ENCODE results near the gene ANKDD1B. TPM values are rescaled to one million over a fixed set of nuclear protein-coding genes. Genes with fewer than 3 reads are reported as not detected.

The ANKDD1B gene
- total RNA-seq, 4 donors from 2014 or later, result 0.45 to 2.2 (median 1.8) TPM

GRCh38 chr5:75616971-75617621 is 5.8 kb downstream of the ANKDD1B start:
- peak overlapping the region; percentile 14 for H3K27ac ChIP-seq
- H3K36me3 ChIP-seq, result no peaks in the 10 kb centered on the region
- DNase-seq (ENCODE audit: low spot score in 2 of 2), result no peak
- 40% methylated on average over 7 of the region's 7 CpGs for WGBS
- peaks cover 33% of the 10 kb centered on the region for H3K4me1 ChIP-seq
- H3K9me3 ChIP-seq, result no peaks in the 10 kb centered on the region
- H3K4me3 ChIP-seq, result no peak overlapping the region
- no peaks in the 10 kb centered on the region for H3K27me3 ChIP-seq
- TF ChIP-seq EP300 (IDR thresholded peaks at IDR 0.05) (no peak), POLR2A (IDR thresholded peaks at IDR 0.05) (no peak), POLR2AphosphoS5 (IDR thresholded peaks at IDR 0.05) (no peak), CTCF (IDR thresholded peaks at IDR 0.05) (no peak)

DNA sequence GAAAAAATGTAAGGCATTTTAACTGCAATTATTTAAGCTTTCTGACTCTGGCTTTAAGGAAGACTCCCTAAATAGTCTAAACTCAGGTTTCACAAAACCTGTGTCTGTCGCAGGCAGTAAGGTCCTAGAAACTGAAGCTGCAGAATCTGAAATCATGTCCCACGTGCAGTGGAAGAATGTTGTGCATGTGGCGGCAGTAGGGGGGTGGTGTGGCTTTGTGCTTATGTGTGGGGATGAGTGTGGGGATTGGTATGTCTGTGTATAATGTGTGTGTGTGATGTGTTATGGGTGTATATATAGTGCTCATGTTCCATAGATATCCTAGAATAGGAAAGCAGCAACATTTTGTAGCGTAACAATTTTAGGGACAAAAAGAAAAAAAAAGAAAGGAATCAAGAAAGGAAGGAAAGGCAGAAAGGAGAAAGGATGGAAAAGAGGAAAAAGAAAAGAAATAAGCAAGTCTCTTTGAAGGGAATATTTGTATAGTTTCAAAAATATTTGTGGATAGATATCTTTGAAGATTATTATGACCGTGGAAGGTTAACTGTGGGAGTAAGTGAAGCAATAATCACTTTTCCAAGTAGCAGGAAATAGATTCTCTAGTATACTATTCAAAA is 6.6 kb downstream of the ANKDD1B start:
- DNase-seq (ENCODE audit: low spot score in 2 of 2), result no peak
- Histone ChIP-seq H3K4me3 (no peak overlapping the region), H3K9me3 (no peaks in the 10 kb centered on the region), H3K4me1 (peaks cover 30% of the 10 kb centered on the region), H3K27me3 (no peaks in the 10 kb centered on the region), H3K27ac (peak overlapping the region; percentile 14), H3K36me3 (no peaks in the 10 kb centered on the region)
- TF ChIP-seq POLR2AphosphoS5 (IDR thresholded peaks at IDR 0.05) (no peak), POLR2A (IDR thresholded peaks at IDR 0.05) (no peak), EP300 (IDR thresholded peaks at IDR 0.05) (no peak), CTCF (IDR thresholded peaks at IDR 0.05) (no peak)
- WGBS, result 73% methylated on average over 5 of the region's 5 CpGs

- TF ChIP-seq POLR2A (IDR thresholded peaks at IDR 0.05), result no peak
- no peak for TF ChIP-seq EP300 (IDR thresholded peaks at IDR 0.05)
- Histone ChIP-seq H3K27ac (peak overlapping the region; percentile 52), H3K9me3 (no peaks in the 10 kb centered on the region), H3K36me3 (no peaks in the 10 kb centered on the region), H3K27me3 (no peaks in the 10 kb centered on the region), H3K4me1 (peaks cover 30% of the 10 kb centered on the region), H3K4me3 (no peak overlapping the region)
- DNase-seq (ENCODE audit: low spot score in 2 of 2), result no peak
- 55% methylated on average over 4 of the region's 4 CpGs for WGBS
These were observed 9.1 kb downstream of the ANKDD1B start for GRCh38 chr5:75620184-75620959.

- H3K4me1 ChIP-seq, result peaks cover 19% of the 10 kb centered on the region
- H3K4me3 ChIP-seq, result no peak overlapping the region
- no peaks in the 10 kb centered on the region for H3K9me3 ChIP-seq
- H3K27me3 ChIP-seq, result no peaks in the 10 kb centered on the region
- 49% methylated on average over 4 of the region's 4 CpGs for WGBS
- no peaks in the 10 kb centered on the region for H3K36me3 ChIP-seq
- H3K27ac ChIP-seq, result no peak overlapping the region
- no peak for DNase-seq (ENCODE audit: low spot score in 2 of 2)
- TF ChIP-seq POLR2A (IDR thresholded peaks at IDR 0.05) (no peak), CTCF (IDR thresholded peaks at IDR 0.05) (no peak), EP300 (IDR thresholded peaks at IDR 0.05) (no peak), POLR2AphosphoS5 (IDR thresholded peaks at IDR 0.05) (no peak)
These were observed 11.3 kb downstream of the ANKDD1B start for GRCh38 chr5:75622564-75622963.

DNA sequence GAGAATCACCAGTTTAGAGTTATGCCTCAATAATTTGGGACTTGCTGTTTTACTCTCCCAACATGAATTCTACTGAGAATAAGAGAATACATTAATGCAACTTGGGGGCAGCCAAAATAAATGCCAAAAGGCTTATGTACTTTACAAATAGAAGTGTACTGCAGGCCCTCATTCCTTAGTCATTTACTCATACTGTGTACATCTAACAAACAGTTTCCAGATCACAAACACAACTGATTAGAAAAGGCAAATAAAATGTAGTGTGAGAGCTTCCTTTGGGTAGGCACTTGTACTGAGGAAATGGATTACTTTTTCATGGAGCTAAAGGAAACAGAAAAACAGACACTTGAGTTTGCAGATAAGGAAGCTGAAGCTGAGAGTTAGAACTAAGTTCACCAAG is 12.6 kb downstream of the ANKDD1B start:
- H3K27me3 ChIP-seq, result no peaks in the 10 kb centered on the region
- peaks cover 16% of the 10 kb centered on the region for H3K4me1 ChIP-seq
- no peak for DNase-seq (ENCODE audit: low spot score in 2 of 2)
- H3K4me3 ChIP-seq, result no peak overlapping the region
- no peaks in the 10 kb centered on the region for H3K36me3 ChIP-seq
- TF ChIP-seq POLR2A (IDR thresholded peaks at IDR 0.05) (no peak), EP300 (IDR thresholded peaks at IDR 0.05) (no peak), CTCF (IDR thresholded peaks at IDR 0.05) (no peak), POLR2AphosphoS5 (IDR thresholded peaks at IDR 0.05) (no peak)
- H3K9me3 ChIP-seq, result no peaks in the 10 kb centered on the region
- no peak overlapping the region for H3K27ac ChIP-seq
